GM12878 (cell line): ENCODE results near the gene RIPOR3. TPM values are rescaled to one million over a fixed set of nuclear protein-coding genes. Genes with fewer than 3 reads are reported as not detected.
A peak's percentile ranks its signal among the peaks of the same experiment; 100 is the strongest.

Source experiments
- ATAC-seq: fragments of 200-7000 bp; cut with Tn5 transposase; 3 replicates; pipeline ENCODE4 v1.9.1; 2020; ENCODE audit warnings: mild to moderate bottlenecking, moderate library complexity
- BruUV-seq: library from RNA; stranded (reverse); fragments of 400-500 nt; replicated peaks from 2 replicates; lab custom pipeline; 2021; lab: Mats Ljungman, UMichigan
- CTCF ChIA-PET: fragments of 300-600 bp; sonication (Branson Sonifier 250); formaldehyde crosslinking; extraction: SDS; loops from one replicate; lab custom pipeline; 2021; ENCODE audit warnings: inconsistent platforms; lab: Yijun Ruan, JAX
- POLR2A ChIA-PET: fragments of 350-600 bp; formaldehyde crosslinking; extraction: SDS; loops from one replicate; lab custom pipeline; 2021; ENCODE audit warnings: inconsistent platforms; lab: Charles Lee
- RAD21 ChIA-PET: fragments of 300-600 bp; sonication (Branson Sonifier 250); formaldehyde crosslinking; loops from one replicate; lab custom pipeline; 2023; ENCODE audit warnings: antibody characterized with exemption; ENCODE audit not compliant: unreplicated experiment; lab: Charles Lee
- SMC1A ChIA-PET: fragments of 300-600 bp; sonication (Branson Sonifier 250); formaldehyde crosslinking; loops from one replicate; lab custom pipeline; 2023; ENCODE audit not compliant: unreplicated experiment, uncharacterized antibody; lab: Charles Lee
- DNase-seq: peaks from one replicate; pipeline ENCODE4 v3.0.0-alpha.2; 2011; ENCODE audit warnings: low read depth, low spot score
- FAIRE-seq: peaks from 3 replicates; lab custom pipeline; 2011; peaks lifted over from hg19 to GRCh38; lab: Jason Lieb, UNC
- H2AFZ ChIP-seq: 2 replicates; pipeline ENCODE4 v1.6.0; 2011; ENCODE audit warnings: low read depth, low read length, control low read depth; ENCODE audit not compliant: control insufficient read depth
- H3K27ac ChIP-seq: 2 replicates; pipeline ENCODE4 v1.5.1; 2011; ENCODE audit warnings: control low read depth; ENCODE audit not compliant: control insufficient read depth, insufficient read depth
- H3K27me3 ChIP-seq, 2 experiments: replicated peaks in 1 of 2; 2 replicates each; pipeline versions ENCODE4 v1.6.0 to v1.6.1; 2011; ENCODE audit warnings: low read length in 1 of 2; ENCODE audit not compliant: control insufficient read depth in 2 of 2, insufficient read depth in 2 of 2
- H3K36me3 ChIP-seq, 2 experiments: 2 replicates each; pipeline ENCODE4 v1.5.1; 2011; ENCODE audit warnings: low read length in 1 of 2; ENCODE audit not compliant: control insufficient read depth in 2 of 2, insufficient read depth in 2 of 2
- H3K4me1 ChIP-seq: 2 replicates; pipeline ENCODE4 v1.6.1; 2011; ENCODE audit warnings: mild to moderate bottlenecking, low read length, moderate library complexity, mixed read lengths; ENCODE audit not compliant: control insufficient read depth, insufficient read depth
- H3K4me2 ChIP-seq: 2 replicates; pipeline ENCODE4 v1.6.0; 2011; ENCODE audit warnings: control low read depth; ENCODE audit not compliant: control insufficient read depth, insufficient read depth
- H3K4me3 ChIP-seq: fragments of 200-600 bp; sonication (generic); 2 replicates; pipeline ENCODE4 v1.5.1; 2016
- H3K79me2 ChIP-seq: 2 replicates; pipeline ENCODE4 v1.6.0; 2011; ENCODE audit warnings: low read length; ENCODE audit not compliant: control insufficient read depth, insufficient read depth
- H3K9ac ChIP-seq: 2 replicates; pipeline ENCODE4 v1.8.0; 2011; ENCODE audit warnings: low read length, control low read depth, mixed read lengths; ENCODE audit not compliant: control insufficient read depth, insufficient read depth
- H3K9me3 ChIP-seq: replicated peaks from 3 replicates; pipeline ENCODE4 v1.5.1; 2011; ENCODE audit warnings: mild to moderate bottlenecking, low read length; ENCODE audit not compliant: control insufficient read depth, insufficient read depth
- H4K20me1 ChIP-seq: 2 replicates; pipeline ENCODE4 v1.6.0; 2011; ENCODE audit not compliant: control insufficient read depth, insufficient read depth
- ATF3 ChIP-seq: IDR thresholded peaks from 2 replicates; pipeline ENCODE4 v1.6.1; 2011; ENCODE audit warnings: low read depth, mild to moderate bottlenecking, low read length, moderate library complexity, borderline replicate concordance; ENCODE audit errors: extremely low read depth
- BMI1 ChIP-seq: fragments of 450-650 bp; IDR thresholded peaks from 2 replicates; pipeline ENCODE4 v1.6.1; 2016; ENCODE audit warnings: mild to moderate bottlenecking, moderate library complexity, borderline replicate concordance
- E2F4 ChIP-seq: IDR thresholded peaks from 2 replicates; pipeline ENCODE4 v1.6.1; 2012; ENCODE audit warnings: low read depth, low read length, improper control_type of control experiment
- HDAC2 ChIP-seq: fragments of 200-600 bp; sonication (generic); IDR thresholded peaks from 2 replicates; pipeline ENCODE4 v1.6.1; 2017
- IKZF1 ChIP-seq: fragments of 450-650 bp; conservative IDR thresholded peaks from 2 replicates; pipeline ENCODE4 v1.6.1; 2017; ENCODE audit warnings: antibody characterized with exemption, mild to moderate bottlenecking
- IKZF2 ChIP-seq, 2 experiments: fragments of 450-650 bp; IDR thresholded peaks; 2 replicates each; pipeline ENCODE4 v1.6.1; 2017; ENCODE audit warnings: mild to moderate bottlenecking in 2 of 2, moderate library complexity in 2 of 2
- RFX5 ChIP-seq: IDR thresholded peaks from 2 replicates; pipeline ENCODE4 v1.6.1; 2011; ENCODE audit warnings: low read depth, low read length, improper control_type of control experiment
- SKIL ChIP-seq: fragments of 450-650 bp; IDR thresholded peaks from 2 replicates; pipeline ENCODE4 v1.6.1; 2017; ENCODE audit warnings: mild to moderate bottlenecking, low read depth, inconsistent platforms; ENCODE audit not compliant: poor library complexity, severe bottlenecking
- SMAD1 ChIP-seq: fragments of 450-650 bp; IDR thresholded peaks from 2 replicates; pipeline ENCODE4 v1.6.1; 2018; ENCODE audit warnings: mild to moderate bottlenecking, low read depth; ENCODE audit not compliant: partially characterized antibody
- SMARCA5 ChIP-seq: fragments of 450-650 bp; IDR thresholded peaks from 2 replicates; pipeline ENCODE4 v1.6.1; 2017; ENCODE audit warnings: mild to moderate bottlenecking
- SUZ12 ChIP-seq: fragments of 200-600 bp; sonication (generic); IDR thresholded peaks from one replicate; pipeline ENCODE4 v1.6.1; 2018; ENCODE audit warnings: antibody characterized with exemption, mild to moderate bottlenecking; ENCODE audit not compliant: unreplicated experiment
- ZBTB33 ChIP-seq: fragments of 450-650 bp; IDR thresholded peaks from 2 replicates; pipeline ENCODE4 v1.6.1; 2017; ENCODE audit warnings: mild to moderate bottlenecking
- ZBTB4 ChIP-seq: fragments of 450-650 bp; formaldehyde crosslinking; IDR thresholded peaks from 2 replicates; pipeline ENCODE4 v1.4.0; 2022; ENCODE audit warnings: mild to moderate bottlenecking, moderate library complexity
- WGBS: methylation state at CpG from one replicate; pipeline ENCODE4 v1.1.6; 2016; ENCODE audit warnings: low lambda C conversion rate; ENCODE audit not compliant: insufficient replicate concordance, insufficient coverage; ENCODE audit errors: missing lambda C conversion rate; 5-methylcytosine and 5-hydroxymethylcytosine counted together
- in situ Hi-C: fragments of 300-500 bp; cut with MboI; formaldehyde crosslinking; loops from 9 replicates; pipeline ENCODE4 v1.14.3; 2018; ENCODE audit warnings: mixed read lengths
- intact Hi-C: fragments of 100-400 bp; cut with micrococcal nuclease; formaldehyde crosslinking; loops from one replicate; pipeline ENCODE4 v1.14.2; 2022; ENCODE audit not compliant: unreplicated experiment
- polyA plus RNA-seq, 11 experiments: library from polyadenylated mRNA; depleted of rRNA in 4 of 11; unstranded in 6 of 11; stranded (reverse) in 5 of 11; fragments of >200 nt; fragmentation: Nextera tagmentation in 4 of 11; fragmentation: Illumina TruSeq in 1 of 11; extraction: Ambion mirVana in 4 of 11; extraction: Trizol in 1 of 11; gene quantifications; 1 replicate in 1 of 11; 2 replicates in 10 of 11; pipeline versions ENCODE4 v1.2.1 to v1.2.3, GENCODE V29; 2011 to 2016; ENCODE audit warnings: inconsistent platforms in 2 of 11, missing spikeins in 2 of 11, low read depth in 1 of 11
- total RNA-seq, 4 experiments: library from RNA; depleted of rRNA in 3 of 4; stranded (reverse); fragments of >200 nt in 3 of 4; fragmentation: Illumina TruSeq in 1 of 4; extraction: Trizol in 1 of 4; gene quantifications; 2 replicates each; pipeline versions ENCODE4 v1.2.1 to v1.2.3, GENCODE V29; 2013 to 2021

Gene RIPOR3
- total and polyA plus RNA-seq, 10 of the 15 experiments (the other 5 are each of a cell fraction or from before 2014, with no cell fraction given): 0.04 to 0.55 (median 0.12) TPM; not detected in 6

- DNase-seq (no peak), FAIRE-seq (no peak), ATAC-seq (no peak; the same call in 2 of the 3 replicates)
- Histone ChIP-seq H3K4me1 (peaks cover 12% of the 10 kb centered on the region; the same call in 1 of the 2 replicates), H3K36me3 (no peaks in the 10 kb centered on the region), H3K9ac (peak overlapping the region; percentile 64), H3K4me2 (peak overlapping the region; percentile 100), H3K79me2 (peaks cover 6% of the 10 kb centered on the region), H3K27me3 (no peaks in the 10 kb centered on the region), H3K27ac (peak overlapping the region; percentile 29; the same call in 1 of the 2 replicates), H2AFZ (peak overlapping the region; percentile 96), H3K4me3 (peak overlapping the region; percentile 73), H4K20me1 (no peaks in the 10 kb centered on the region), H3K9me3 (no peaks in the 10 kb centered on the region)
- in situ Hi-C loops: no loop called here
- POLR2A ChIA-PET: interaction anchor here (0.9 kb wide), 1 partner anchor 220 kb away, joined by 4 read pairs; the partner anchor contains the start of gene PTPN1
- CTCF ChIA-PET: interaction anchor here (0.9 to 3.3 kb wide), 2 partner anchors 15 to 19 kb away, joined by 3 to 21 read pairs; no protein-coding TSS in a partner anchor
- WGBS: 5% methylated on average over 35 of the region's 35 CpGs
- SMC1A ChIA-PET: interaction anchor here (0.6 to 1.3 kb wide), 2 partner anchors 19 to 35 kb away, joined by 3 to 4 read pairs; no protein-coding TSS in a partner anchor
- BruUV-seq: no TSS peak
- RAD21 ChIA-PET: no interaction called here
- intact Hi-C loops: loop anchor here (2.0 to 10.0 kb wide), 2 partner anchors 60 to 546 kb away; no protein-coding TSS in a partner anchor
- TF ChIP-seq IKZF2 (IDR thresholded peaks at IDR 0.05) (no peak), ATF3 (no peak), SKIL (no peak), E2F4 (0 out of 2 replicates have a peak, but pooled peaks have one; percentile 67), HDAC2 (no peak), BMI1 (no peak), SMAD1 (no peak), IKZF1 (0 out of 2 replicates have a peak, but pooled peaks have one; percentile 65), ZBTB4 (CRISPR knock-in tag) (no peak), RFX5 (no peak), SUZ12 (no peak), ZBTB33 (no peak), SMARCA5 (no peak)
Observed at GRCh38 chr20:50730765-50731054, 39.4 kb upstream of the RIPOR3 start.
